ENCODE measurements around the gene RBM15.

RBM15 gene, protein sequence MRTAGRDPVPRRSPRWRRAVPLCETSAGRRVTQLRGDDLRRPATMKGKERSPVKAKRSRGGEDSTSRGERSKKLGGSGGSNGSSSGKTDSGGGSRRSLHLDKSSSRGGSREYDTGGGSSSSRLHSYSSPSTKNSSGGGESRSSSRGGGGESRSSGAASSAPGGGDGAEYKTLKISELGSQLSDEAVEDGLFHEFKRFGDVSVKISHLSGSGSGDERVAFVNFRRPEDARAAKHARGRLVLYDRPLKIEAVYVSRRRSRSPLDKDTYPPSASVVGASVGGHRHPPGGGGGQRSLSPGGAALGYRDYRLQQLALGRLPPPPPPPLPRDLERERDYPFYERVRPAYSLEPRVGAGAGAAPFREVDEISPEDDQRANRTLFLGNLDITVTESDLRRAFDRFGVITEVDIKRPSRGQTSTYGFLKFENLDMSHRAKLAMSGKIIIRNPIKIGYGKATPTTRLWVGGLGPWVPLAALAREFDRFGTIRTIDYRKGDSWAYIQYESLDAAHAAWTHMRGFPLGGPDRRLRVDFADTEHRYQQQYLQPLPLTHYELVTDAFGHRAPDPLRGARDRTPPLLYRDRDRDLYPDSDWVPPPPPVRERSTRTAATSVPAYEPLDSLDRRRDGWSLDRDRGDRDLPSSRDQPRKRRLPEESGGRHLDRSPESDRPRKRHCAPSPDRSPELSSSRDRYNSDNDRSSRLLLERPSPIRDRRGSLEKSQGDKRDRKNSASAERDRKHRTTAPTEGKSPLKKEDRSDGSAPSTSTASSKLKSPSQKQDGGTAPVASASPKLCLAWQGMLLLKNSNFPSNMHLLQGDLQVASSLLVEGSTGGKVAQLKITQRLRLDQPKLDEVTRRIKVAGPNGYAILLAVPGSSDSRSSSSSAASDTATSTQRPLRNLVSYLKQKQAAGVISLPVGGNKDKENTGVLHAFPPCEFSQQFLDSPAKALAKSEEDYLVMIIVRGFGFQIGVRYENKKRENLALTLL

DNA sequence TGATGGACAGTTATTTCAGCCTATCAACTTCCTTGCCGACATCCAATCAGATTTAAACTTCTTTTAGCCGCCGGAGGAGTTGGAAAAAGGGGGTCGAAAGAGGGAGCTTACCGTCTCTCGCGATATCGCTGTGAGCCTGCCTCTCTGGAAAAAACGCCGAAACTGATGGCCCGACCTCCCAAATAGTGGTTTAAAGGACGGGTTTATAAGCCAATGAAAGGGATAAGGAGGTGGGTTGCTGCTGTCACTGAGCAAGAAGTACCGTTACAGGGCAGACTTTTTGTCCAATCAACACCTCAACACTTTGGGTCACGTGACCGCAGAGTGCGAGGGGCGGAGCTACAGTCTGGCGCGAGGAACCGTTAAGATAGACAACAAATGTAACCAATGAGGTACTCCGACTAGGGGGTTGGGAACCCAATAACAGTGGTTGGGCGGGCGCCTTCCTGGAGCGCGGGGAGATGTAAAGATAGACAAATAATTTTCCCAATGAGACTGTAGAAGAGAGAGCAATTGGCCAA is at the start of gene RBM15:
Gene RBM15, plus strand, starts transcription at position 492 of the 521 bp plus-strand sequence. Its CDS starts 29 bp downstream, at position 521.
- peak; percentile 99 for DNase-seq

DNA sequence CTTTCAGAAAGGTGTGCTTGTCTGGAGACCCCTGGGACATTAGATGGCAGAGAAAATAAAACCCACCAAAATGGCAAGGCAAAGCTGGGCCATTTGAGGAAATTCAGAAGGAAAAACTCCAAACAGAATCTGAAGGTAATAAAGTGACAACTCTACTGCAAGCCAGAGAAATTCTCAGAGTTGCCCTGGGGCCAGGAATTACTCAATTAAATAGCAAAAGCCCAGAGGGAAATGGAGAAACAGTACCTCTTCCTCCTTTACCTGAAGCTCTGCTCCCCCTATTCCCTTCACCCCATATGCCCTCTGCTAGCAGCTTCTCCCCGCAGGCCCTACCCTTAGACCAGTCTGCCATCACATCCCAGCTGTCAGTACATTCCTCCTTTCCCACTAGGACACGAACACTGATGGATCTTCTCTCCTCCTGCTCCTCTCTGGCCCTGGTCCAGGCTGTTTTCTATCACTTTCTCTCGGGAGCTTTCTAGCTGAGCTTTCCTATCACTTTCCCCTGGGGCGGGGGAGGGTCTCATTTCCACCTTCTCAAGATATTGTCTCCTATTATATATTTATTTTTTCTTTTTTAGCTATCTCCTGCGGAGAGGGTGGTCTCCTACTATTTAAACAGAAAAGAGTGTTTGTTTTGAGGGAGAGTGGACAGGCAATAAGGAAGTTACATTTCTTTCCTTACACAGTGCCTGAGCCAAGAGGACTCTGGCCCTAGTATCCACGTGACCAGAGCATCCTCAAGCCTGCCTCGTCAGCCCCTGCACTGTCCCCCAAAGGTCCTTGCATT is 47.7 kb upstream of the RBM15 start:
- DNase-seq, result peak; percentile 24

DNA sequence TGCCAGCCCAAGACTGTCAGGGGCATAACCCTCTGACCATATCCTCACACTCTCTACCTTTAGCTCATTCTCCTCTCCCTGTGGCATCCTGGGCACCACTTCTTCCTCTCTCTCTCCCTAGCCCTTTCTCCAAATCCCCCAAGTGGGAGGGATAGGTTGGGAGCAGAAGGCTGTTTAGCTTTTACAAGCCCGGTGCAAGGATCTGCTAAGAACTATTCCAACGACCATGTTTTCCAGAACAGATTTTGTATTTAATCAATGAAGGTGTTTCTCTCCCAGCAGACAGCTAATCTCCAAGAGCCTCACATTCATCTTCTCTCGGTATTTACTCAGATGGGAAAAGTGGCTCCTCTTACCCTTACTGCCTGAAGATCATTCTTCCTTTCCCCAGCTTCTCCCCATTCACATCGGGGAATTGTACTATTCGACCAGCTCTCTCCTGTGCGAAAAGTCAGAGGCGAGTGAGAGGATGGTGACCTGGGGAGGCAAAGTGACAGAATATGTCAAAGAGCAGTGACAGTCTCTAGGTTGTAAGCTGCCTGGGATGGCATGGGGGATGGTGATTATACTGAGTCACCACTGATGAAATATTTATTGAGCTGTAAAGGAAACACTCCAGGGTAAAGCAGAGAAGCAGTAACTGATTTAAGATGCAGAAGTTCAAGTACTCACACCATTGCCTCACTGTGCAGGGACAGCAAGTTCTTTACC is 47.0 kb upstream of the RBM15 start:
- no peak for DNase-seq

DNA sequence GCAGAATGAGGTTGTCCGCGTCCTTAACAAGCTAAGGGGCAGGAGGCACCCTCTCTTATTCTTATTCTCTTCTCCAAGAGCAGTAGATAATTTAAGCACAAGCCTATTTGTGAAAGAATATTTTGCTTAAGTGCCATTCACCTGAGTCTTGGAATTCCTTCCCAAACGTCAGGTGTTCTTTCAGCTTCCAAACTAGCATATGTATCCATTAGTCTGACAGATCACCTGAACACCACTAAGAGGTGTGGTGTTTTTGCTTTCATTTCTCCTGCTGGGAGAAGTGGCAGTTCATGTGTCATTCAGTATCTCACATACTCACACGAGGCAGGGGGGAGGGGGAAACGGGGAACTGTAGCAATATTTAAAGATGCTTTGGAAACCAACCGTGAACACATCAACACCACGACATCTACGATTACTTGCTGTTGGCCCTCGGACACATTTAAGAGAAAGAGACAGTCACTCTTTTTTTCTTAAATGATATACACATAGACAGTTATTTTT is 45.5 kb upstream of the RBM15 start:
- DNase-seq, result peak; percentile 39

DNA sequence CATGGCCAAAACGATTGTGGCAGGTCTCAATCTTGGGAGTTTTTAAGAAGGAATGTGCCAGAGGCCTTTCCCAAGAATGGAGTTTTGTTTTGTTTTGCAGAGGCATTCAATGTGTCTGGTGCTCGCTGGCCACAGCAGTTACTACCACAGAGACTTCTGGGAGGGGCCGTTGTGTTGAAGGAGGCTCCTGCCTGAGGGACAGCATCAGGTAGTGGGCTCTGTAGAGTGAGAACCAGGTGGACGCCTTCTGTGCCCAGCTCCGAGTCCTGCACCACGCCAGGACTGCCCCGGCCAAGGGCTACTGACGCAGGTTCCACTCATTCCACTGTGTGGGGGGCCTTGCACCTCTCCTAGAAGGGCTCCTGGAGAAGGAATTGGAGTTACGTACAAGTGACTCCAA is 44.9 kb upstream of the RBM15 start:
- DNase-seq, result no peak

DNA sequence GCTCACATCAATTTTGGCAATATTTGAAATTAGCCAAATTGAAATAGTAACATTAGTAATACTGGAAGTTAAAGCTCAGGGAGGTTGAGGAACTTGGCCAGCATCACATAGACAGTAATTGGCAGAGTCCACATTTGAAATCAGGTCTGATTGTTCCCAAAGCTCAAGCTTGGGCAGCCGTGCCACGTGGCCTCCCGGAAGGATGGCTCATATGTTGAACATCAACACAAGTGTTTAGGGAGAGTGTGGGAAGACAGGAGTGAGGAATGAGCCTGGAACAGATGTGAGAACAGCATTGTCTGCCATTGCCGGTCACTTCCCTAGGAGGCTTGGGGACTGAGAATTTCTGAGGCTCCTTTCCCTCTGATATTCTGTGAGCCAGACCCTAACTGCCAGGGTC is 40.2 kb upstream of the RBM15 start:
- no peak for DNase-seq

DNA sequence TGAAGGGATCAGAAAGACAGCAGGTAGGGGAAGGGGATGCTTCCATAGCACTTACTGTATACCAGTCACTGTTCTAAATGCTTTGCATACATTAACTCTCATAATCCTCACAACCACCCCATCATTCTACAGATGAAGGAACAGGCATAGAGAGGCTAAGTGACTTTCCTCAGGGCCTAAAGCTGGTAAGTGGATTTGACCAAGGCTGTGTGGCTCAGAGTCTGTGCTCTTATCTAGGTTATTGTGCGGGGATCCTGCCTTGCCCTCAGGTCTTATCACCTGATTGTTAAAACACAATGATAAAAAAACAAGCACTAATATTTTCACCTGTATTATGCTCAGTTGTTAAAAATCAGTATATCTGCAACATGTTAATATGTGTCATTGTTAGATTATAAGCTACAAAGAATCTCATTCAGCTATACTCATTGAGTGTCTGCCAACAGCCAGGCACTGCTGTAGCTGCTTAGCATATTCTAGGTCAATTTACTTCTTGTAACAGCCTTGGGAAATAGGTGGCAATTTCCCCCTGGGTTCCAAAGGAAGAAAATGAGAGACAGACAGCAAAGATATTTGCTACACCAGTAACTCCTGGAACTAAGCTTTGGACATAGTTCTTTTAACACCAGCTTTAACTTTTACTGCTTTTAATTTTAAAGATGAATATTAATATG is 38.6 kb upstream of the RBM15 start:
- no peak for DNase-seq

DNA sequence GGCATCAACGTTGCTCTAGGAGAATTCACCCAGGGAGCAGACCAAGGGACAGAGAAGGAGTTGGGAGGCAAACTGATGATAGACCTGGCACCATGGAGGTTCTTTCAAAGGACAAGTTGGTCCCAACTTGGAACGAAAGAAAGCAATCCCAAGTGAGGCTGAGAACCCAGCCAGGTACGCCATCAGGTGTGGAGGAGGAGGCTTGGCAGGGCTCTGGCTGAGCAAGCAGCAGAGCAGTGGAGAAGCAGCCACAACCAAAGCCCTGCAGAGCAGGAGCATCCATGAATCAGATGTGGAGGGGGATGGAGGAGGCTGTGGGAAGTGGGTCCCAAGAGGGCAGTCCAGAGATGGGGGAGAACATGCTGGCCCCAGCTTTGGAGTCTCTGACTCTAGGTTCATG is 36.3 kb upstream of the RBM15 start:
- no peak for DNase-seq

DNA sequence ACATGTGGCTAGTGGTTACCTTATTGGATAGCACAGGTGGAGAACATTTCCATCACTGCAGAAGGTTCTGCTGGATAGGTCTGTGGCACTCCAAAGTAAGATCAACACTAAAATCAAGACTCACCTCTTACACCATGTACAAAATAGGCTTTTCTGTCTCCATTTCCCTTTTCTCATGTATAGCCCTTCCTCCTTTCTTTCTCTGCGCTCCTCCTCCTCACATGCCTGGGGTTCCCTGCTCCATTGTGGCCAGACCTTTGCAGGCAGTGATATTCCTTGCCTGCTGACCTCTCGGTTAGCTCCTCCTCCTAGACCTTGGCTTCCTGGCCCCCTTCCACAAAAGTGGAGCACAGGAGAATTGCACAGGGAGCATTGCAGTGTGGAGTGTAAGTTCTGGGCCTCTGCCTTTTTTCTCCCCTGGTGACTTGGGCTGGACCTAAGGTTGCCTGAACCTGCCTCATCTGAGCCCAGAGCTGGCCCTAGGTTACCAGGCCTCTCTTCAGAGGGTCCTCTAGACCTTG is 33.2 kb upstream of the RBM15 start:
- DNase-seq, result no peak

DNA sequence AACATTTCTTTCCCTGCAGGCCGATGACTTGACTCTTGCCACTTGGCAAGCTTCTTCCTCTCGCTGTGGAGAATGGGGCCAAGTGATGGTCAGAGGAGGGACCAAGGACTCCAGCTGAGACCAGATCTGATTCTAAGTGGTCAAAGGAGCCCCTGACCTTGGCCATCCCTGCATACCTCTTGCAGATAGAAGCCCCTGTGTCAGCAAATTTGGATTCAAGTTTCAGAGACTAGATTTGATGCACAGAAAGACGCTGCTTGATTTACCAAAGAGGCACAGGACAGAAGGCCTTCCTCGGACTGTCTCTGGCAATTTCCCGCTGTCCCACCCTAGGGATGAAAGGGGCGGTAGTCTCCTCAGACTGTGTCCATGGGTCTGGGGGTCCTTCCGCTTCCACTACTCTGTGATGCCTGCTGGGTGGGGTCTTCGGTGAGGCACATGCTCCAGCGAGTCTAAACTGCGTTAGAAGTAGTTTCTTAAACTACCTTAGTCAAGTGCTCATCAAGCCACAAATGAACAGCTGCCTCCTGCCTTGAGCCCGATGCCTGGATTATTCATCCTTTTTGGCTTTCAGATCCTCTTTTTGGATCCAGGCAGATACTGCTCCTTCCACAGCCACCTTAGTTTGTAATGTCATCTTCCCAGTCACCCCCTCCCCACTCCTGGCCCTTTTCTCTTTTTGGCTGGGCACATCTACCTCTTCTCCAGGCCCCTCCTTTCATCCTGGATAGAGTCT is 31.8 kb upstream of the RBM15 start:
- DNase-seq, result no peak

DNA sequence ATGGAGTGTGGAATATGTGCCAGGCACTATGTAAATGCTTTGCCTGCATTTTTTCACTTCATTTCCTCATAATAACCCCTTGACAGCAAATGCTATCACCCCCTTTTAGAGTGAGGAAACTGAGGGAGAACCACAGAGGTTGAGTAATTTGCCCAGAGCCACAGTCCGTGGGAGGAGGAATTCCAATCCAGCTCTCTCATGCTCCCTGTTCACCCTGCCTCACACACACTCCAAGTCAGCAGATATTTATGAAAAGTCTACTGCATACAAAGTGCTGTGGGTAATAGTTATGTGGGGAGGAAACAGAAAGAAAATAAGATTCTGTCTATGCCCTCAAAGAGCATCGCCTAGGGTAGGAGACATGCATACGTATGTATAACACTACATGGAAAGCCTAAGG is 30.9 kb upstream of the RBM15 start:
- DNase-seq, result no peak

DNA sequence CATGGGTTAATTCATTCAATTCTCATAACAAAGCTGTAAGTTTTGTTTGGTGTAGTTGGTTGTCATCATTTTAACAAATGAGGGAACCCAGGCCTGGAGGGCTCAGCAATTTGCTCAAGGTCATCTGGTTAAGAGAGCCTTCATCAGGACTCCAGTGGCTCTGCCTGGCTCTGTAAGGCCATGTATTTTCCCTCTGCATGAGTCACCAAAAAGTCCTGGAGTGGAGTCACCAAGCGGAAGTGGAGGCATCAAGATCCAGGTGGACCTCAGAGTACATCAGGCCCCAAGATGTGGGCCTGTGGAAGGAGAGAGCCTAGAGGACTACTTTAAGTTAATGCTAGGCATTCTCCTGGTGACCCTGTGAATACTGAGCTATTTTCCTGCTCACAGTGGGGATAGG is 30.0 kb upstream of the RBM15 start:
- DNase-seq, result peak; percentile 43

DNA sequence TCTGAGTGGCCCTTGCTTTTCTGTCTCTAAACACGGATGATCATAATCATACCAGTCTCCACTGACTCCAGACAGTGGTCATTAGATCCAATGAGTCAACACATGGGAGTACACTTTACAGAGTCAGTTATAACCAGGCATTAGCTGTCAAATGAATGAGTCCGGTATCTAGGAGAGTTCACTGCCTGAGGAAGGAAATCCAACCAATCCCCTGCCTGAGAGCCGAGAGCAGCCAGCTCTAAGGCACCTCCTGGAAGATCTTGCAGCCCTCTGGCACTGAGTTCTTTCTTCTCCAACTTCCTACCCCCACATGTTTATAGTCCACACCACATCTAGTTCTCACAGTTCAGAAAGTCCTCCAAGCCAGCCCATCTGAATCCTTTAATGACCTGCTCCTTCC is 29.4 kb upstream of the RBM15 start:
- peak; percentile 31 for DNase-seq

DNA sequence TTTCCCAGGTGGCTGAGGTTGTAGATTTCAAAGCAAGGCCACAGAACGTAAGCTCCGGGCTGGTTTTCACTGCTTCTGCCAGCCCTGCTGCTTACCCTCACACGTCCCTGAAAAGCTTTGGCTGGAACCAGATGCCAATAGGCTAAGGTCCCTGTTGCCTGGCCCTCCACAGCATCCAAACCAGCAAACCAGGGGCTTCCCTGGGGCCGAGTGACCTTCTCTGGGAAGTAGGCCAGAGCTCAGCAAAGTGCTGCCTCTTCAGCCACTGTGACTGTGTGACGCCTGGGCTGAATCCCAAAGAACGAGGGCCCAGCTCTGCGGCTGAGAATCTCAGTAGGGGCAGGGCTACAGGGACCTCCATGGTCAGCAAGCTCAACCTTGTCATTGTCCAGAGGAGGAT is 28.9 kb upstream of the RBM15 start:
- DNase-seq, result no peak

DNA sequence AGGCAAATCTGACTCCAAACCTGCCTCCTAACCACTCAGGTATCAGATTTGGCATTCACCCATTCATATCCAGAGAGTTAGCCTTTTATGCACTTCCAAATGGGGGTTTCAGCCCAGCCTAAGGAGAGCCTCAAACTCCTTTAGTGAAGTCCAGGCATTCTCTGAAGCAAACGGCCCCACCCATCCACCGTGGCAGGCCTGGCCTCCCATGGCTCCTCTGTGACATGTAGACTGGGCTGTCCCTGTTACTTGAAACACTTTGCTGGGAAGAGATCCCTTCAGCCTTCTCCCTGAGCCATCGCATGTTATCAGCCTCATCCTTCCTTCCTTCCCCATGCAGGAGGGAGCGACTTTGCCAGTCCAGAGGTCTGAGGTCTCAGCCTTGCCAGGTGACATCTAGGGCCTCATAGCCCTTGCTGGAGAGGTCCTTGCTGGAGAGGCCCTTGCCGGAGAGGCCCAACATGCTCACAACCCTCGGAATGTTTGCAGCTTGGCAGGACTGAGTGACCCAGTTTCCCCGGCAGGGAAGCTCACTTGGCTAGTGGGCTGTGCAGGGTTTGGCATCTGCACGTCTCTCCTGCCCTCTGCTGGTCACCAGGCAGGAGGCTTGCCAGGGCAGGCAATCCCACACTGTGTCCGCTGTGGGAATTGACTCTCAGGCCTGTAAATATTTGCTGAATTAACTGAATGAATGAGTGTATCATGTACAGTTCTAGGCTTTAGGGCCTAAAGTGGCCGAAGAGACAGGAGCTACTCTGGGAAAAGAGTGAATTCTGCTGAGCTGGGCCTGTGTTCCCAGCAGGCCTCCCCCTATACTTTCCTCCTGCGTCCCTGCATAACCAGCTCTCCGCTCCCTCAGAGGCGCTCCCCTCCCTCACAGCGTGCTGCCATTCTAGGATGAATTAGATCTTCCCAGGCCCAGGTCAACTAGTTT is 26.7 kb upstream of the RBM15 start:
- peak; percentile 73 for DNase-seq

DNA sequence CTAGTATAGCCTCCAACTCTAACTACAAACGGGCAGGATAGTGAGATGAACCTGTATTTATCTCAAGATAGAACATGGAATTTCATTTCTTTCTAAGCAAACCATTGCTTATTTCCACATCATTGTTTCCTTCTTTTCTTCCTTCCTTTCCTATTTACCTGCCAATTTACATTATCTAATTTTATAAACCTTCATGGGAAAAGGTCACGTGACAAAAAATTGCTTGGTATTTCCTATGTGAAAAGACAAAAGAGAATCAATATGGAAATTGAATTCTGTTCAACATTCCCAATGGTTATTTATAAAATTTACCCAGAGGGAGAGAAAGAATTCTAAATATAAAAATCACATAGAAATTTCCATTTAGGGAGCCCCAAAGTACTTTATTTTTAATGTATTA is 22.4 kb upstream of the RBM15 start:
- no peak for DNase-seq

DNA sequence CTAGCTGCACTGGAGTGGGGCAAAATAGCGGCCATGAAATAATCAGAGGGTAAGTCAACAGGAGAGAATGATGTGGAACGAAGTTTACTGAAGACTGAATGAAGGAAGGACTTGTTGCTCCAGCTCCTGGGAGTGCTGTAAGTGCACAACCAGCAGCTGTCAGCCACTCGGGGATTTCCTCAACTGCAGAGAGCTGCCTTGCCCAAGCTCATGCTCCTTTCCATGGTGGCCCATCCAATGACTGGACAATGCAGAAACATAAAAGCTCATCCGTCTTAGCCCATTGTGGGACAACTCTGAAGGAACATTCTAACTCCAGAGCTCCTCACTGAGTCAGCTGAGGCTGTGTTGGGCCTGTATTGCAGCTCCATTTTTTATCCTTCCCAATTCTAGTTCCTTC is 21.1 kb upstream of the RBM15 start:
- no peak for DNase-seq

DNA sequence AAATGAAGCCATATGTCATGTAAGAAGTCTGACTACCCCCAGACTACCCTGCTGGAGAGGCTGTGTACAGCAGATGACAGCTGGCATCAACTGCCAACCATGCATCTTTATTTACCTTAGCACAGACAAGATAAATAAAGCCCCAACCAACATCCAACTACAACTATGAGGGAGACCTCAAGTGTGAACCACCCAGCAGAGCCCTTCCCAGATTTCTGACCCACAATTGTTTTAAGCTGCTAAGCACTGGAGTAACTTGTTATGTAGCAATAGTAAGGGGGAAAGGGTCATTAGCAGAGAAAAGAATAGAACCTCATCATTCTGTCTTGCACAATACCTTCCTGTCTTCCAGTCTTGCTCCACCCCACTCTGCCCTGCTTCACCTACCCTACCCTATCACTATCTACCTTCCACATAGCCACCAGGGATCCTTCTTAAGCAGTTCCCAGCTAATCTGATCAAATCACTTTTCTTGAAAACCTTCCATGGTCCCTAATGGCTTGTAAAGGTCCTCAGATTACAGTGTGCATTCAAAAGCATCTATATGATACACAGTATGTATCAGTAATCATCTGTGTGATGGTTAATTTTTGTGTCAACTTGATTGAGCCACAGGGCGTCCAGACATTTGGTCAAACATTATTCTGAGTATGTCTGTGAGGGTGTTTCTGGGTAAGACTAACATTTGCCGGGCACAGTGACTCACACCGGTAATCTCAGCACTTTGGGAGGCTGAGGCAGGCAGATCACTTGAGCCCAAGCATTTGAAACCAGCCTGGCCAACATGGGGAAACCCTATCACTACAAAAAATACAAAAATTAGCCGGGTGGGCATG is 19.6 kb upstream of the RBM15 start:
- DNase-seq, result peak; percentile 30
